DMS53 treated with DMSO at 0.1 percent for 48 hours (cell line): Measurements from ENCODE around the gene CPEB1.
"Not testable (repeated sequence)": the region's sequence is repeated elsewhere in the genome, so short reads cannot be mapped to it uniquely, and the experiment has no call there.

Experiments
- DNase-seq: peaks from one replicate; lab custom pipeline; 2025; ENCODE audit not compliant: unreplicated experiment; lab: John Stamatoyannopoulos, UW

CPEB1 gene

GRCh38 chr15:82530606-82531379 lies 116.4 kb downstream of the CPEB1 start:
- no peak for DNase-seq

GRCh38 chr15:82530006-82530405 lies 117.2 kb downstream of the CPEB1 start:
- DNase-seq, result no peak

GRCh38 chr15:82513587-82513986 lies 133.6 kb downstream of the CPEB1 start:
- not testable (repeated sequence) for DNase-seq

GRCh38 chr15:82507693-82508092 lies 139.5 kb downstream of the CPEB1 start:
- not testable (repeated sequence) for DNase-seq

- not testable (repeated sequence) for DNase-seq
Observed at GRCh38 chr15:82507087-82507486, 140.1 kb downstream of the CPEB1 start.

- not testable (repeated sequence) for DNase-seq
Observed at GRCh38 chr15:82505842-82506241, 141.3 kb downstream of the CPEB1 start.

- DNase-seq, result not testable (repeated sequence)
Observed at GRCh38 chr15:82504074-82504473, 143.1 kb downstream of the CPEB1 start.

- not testable (repeated sequence) for DNase-seq
Observed at GRCh38 chr15:82502700-82503339, 144.3 kb downstream of the CPEB1 start.

- not testable (repeated sequence) for DNase-seq
Observed at GRCh38 chr15:82500772-82501171, 146.4 kb downstream of the CPEB1 start.

- not testable (repeated sequence) for DNase-seq
Observed at GRCh38 chr15:82497978-82498377, 149.2 kb downstream of the CPEB1 start.
